Coronary artery (tissue), 2 donors: Measurements from ENCODE around the gene TMEM132C.

ENCODE experiments used
- DNase-seq: peaks from one replicate; pipeline ENCODE4 v3.0.0-alpha.2; 2017; ENCODE audit warnings: low spot score
- H3K27ac ChIP-seq, 2 donors: fragments of 200-600 bp; sonication (generic); one replicate each; pipeline ENCODE4 v1.5.1; 2016 to 2019
- H3K4me3 ChIP-seq: fragments of 200-600 bp; sonication (generic); 2 replicates; pipeline ENCODE4 v1.5.1; 2016; ENCODE audit warnings: mild to moderate bottlenecking, moderate library complexity
- CTCF ChIP-seq: fragments of 200-600 bp; sonication (generic); IDR thresholded peaks from one replicate; pipeline ENCODE4 v1.5.1; 2019; ENCODE audit warnings: antibody characterized with exemption

Gene TMEM132C

GRCh38 chr12:128711486-128711885 lies 444.5 kb downstream of the TMEM132C start:
- DNase-seq: no peak
- TF ChIP-seq CTCF: no peak
- Histone ChIP-seq H3K4me3 (no peak overlapping the region), H3K27ac (no peak overlapping the region)

GRCh38 chr12:128712622-128713021 lies 445.7 kb downstream of the TMEM132C start:
- no peak for DNase-seq
- Histone ChIP-seq H3K27ac (no peak overlapping the region), H3K4me3 (no peak overlapping the region)
- no peak for TF ChIP-seq CTCF

GRCh38 chr12:128715485-128715884 lies 448.5 kb downstream of the TMEM132C start:
- no peak for DNase-seq

GRCh38 chr12:128724468-128725046 lies 457.6 kb downstream of the TMEM132C start:
- Histone ChIP-seq H3K4me3 (no peak overlapping the region), H3K27ac (no peak overlapping the region)
- no peak for TF ChIP-seq CTCF
- no peak for DNase-seq

More at GRCh38 chr12:128715485-128715884, 448.5 kb downstream of the TMEM132C start:
- no peak overlapping the region for H3K27ac ChIP-seq
- H3K4me3 ChIP-seq: no peak overlapping the region
- no peak for TF ChIP-seq CTCF

GRCh38 chr12:128726886-128727285 lies 459.9 kb downstream of the TMEM132C start:
- DNase-seq: no peak
- no peak for TF ChIP-seq CTCF
- Histone ChIP-seq H3K4me3 (no peak overlapping the region), H3K27ac (no peak overlapping the region)

GRCh38 chr12:128727461-128727860 lies 460.5 kb downstream of the TMEM132C start:
- DNase-seq: no peak
- Histone ChIP-seq H3K27ac (no peak overlapping the region), H3K4me3 (no peak overlapping the region)
- TF ChIP-seq CTCF: no peak

GRCh38 chr12:128727999-128728398 lies 461.0 kb downstream of the TMEM132C start:
- H3K4me3 ChIP-seq: no peak overlapping the region
- TF ChIP-seq CTCF: no peak
- no peak overlapping the region for H3K27ac ChIP-seq
- no peak for DNase-seq
